ENCODE results near the gene TMEM107.
"Not testable (repeated sequence)": the region's sequence is repeated elsewhere in the genome, so short reads cannot be mapped to it uniquely, and the experiment has no call there.

The TMEM107 gene

DNA sequence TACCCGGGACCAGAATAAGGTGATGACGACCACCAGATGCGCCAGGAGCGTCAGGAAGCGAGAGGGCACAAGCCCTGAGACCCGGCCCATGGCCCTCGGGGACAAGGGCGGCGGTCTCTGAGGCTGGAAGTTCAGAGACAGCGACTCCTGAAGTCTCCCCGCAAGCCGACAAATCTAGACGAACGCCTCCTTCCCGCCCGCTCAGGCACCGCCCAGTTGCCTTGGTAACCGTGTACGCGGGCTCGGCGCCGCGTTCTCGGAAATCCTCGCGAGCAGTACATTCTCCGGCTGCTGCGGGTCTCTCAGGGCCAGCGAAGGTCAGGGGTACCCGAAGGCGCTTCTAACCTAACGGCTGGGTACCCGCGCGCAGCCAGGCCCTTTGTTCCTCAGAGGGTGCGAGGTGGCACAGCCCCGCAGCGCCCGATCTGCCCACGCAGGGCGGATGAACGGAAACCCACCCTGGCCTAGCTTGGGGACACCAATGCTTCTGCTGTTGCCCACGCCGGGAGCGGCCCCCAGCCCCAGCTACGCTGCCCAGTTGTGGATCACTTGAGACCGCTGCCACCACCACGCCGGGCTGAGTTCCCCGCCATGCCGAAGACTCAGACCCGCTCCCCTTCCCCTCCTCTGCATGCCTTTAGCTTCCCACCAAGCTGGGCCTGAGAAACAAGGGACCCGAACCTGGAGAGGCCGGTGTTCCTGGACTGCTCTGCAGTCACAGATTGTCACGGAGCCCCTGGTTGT is at the start of gene TMEM107:
Gene TMEM107, minus strand, starts transcription at position 184 of the 744 bp plus-strand sequence. Its CDS starts 94 bp downstream, at position 90.
- DNase-seq: peak; percentile 90

DNA sequence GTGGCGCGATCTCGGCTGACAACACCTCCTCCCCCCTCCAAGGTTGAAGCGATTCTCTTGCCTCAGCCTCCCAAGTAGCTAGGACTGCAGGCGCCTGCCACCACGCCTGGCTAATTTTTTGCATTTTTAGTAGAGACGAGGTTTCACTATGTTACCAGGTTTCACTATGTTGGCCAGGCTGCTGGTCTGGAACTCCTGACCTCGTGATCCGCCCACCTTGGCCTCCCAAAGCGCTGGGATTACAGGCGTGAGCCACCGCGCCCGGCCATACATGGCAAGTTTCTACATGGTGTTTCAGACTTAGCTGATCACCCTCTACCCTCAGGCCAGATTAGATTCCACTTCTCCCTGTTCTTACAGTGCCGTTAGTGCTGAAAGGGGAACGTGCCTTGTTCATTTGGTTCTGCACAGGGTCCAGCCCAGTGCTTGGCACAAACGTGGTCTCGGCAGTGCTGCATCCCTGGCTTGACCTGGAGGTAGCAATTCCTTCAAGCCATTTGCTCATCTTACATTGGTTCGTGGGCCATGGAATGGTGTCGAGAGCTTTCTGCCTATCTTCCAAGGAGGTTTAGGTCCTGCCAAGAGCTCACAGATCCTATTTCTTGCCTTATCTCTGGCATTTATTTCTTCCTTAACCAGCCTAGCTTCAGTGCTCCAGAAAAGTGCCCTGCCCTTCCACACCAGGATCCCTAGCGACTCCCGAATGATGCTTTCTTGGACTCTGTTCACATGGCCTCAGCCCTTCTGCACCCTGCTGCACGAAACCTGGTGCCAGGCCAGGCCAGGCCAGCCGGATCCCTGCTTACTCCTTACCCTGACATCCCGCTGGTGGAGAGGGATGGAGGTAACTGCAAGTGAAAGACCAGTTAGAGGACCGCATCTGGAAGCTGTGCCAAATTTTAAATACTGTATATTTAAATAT is 49.0 kb upstream of the TMEM107 start:
- DNase-seq: no peak

DNA sequence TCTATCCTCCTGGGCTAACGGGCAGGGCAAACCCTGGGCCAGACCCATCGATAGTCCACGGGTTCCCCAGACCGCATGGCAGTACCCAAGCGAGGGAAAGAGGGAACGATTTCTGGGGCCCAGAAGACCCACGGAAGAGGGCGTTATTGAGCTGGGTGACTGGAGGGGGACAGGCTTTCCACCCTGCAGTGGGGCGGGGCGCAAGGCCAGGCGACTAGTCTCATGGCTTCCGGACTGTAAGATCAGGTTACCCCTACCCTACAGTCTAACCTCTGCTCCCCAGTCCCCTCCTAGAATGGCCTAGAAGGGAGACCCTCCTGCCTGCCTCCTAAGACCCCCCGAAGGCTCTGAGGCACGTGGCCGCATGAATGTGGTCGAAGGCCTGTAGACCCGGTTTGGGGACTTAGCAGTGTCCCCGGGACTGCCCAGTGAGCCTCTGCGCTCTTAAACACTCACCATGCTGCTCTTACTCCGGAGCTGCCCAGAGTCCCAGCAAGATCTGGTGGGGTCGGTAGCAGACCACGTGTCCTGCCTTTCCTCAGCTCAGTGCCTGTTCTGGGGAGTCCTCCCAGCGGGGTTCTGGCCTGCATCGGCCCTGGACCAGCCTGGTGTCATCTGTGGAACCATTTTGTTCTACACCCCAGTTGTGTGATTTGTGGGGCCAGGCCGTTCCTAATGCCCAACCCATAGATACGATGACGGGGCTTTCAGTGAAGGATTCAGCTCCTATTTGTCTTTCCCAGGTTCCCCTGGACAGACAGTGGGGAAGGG is 47.4 kb upstream of the TMEM107 start:
- DNase-seq: peak; percentile 63

DNA sequence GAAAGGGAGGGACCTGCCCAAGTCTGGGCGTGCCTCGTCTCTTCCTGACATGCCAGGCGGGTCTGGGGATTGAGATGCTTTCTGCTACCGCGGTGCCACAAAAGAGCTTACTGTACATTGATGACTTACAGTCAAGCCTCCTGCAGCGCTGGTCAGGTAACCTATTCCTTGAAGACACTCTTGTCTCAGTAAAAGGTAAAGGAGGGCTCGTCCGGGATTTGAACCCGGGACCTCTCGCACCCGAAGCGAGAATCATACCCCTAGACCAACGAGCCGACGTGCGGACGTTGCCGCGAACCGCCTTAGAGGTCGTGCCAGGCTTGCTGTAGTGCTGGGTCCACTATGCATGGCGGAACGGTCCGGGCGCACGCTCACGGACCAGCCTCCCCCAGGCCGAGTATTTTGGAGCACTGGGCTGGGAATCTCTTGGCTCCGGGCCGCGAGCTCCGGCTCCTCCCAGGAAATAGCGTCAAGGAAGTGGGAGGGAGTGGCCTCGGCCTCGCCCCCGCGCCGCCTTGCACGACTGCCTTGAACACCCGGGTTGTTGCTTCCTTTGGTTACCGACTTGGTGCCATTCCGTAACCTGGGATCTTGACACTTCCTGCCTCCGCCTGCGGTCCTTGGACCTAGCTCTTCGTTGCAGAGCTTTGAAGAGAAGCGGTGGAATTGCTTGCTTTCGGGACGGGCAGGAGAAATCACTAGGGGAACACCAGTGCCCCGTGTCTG is 46.6 kb upstream of the TMEM107 start:
- peak; percentile 92 for DNase-seq

DNA sequence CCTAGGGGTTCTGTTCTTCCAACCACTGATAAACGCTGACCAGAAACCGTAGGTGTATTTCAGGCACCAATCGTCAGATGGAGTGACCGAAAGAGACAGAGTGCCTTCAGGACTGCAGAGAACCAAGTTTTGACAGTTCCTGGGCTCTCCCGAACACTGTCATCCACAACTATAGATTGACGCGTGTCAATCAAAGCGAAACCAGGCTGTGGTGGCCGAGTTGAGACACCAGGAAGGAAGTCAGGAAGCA is 46.1 kb upstream of the TMEM107 start:
- no peak for DNase-seq

DNA sequence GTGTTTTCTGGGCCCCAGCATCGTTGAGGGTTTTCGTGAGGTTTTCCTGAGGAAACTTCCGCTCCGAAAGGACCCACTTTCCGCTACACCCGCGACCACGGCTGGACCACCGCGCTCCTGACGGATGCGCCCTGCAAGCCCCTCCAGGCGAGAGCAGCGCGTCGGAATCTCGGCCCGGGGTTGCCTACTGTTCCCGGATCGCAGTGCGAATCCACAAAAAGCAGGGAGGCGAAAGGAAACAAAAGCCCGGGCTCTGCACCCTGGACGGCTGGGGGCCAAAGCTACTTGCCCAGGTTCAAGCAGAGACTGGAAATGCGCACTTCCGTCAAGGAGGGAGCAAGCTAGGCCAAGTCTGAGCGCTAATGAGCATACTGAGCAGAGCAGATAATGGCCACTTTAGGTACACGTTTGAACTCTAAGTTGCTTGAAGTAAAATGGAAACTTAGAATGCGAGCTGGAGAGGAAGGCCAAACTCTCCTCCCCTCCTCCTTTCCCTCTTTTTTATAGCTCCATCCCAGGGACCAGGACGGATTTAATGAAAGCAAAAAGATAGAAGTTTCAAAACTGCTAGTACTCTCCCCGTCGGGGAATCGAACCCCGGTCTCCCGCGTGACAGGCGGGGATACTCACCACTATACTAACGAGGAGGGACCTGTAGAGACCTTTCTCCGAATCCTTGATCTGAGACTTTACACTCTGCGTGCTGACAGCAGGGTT is 45.6 kb upstream of the TMEM107 start:
- DNase-seq: peak; percentile 96

DNA sequence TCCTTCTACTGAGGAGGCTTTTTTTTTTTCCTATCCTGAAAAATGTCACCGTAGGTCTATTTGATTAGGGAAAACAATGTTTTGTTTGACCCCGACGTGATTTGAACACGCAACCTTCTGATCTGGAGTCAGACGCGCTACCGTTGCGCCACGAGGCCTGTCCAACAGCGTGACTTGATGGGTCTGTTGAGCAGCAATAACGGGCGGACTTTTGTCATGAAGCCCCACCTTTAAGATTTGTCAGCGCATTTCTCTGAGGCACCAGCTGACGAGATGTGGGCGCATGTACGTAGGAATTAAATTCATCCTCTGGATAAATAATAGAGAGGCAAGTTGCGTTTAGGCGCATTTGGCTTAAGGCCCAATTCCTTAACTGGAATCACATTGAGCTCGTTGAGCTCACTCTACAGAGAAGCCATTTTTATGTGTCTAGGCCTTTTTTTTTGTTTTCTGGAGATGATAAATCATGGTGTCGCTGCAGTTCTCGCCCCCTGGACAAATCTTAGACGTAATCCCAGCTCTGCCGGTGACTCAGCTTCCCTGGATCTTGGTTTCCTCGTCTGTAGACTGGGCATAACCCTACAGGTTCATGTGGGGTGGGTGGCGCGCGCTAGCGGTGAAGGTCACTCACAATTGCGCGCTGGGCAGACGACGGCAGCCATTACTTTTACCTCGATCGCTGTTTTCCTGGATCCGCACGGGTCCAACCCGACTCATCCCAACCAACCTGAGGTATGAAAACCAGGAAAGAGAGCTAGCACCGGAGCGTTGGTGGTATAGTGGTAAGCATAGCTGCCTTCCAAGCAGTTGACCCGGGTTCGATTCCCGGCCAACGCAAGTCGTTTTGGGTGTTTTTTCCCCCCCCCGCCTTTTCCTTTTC is 44.8 kb upstream of the TMEM107 start:
- peak; percentile 94 for DNase-seq

DNA sequence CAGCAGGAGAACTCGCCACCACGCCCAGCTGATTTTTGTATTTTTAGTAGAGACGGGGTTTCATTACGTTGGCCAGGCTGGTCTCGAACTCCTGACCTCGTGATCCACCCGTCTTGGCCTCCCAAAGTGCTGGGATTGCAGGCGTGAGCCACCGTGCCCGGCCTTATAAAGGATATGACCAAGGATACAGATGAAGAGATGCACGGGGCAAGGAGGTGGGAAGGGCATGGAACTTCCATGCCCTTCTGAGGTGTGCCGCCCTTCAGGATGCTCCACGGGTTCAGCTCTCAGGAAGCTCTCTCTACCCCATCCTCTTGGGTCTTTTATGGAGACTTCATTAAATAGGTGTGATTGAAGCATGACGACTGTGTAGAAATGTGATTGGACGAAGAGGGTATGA is 37.8 kb upstream of the TMEM107 start:
- not testable (repeated sequence) for DNase-seq

DNA sequence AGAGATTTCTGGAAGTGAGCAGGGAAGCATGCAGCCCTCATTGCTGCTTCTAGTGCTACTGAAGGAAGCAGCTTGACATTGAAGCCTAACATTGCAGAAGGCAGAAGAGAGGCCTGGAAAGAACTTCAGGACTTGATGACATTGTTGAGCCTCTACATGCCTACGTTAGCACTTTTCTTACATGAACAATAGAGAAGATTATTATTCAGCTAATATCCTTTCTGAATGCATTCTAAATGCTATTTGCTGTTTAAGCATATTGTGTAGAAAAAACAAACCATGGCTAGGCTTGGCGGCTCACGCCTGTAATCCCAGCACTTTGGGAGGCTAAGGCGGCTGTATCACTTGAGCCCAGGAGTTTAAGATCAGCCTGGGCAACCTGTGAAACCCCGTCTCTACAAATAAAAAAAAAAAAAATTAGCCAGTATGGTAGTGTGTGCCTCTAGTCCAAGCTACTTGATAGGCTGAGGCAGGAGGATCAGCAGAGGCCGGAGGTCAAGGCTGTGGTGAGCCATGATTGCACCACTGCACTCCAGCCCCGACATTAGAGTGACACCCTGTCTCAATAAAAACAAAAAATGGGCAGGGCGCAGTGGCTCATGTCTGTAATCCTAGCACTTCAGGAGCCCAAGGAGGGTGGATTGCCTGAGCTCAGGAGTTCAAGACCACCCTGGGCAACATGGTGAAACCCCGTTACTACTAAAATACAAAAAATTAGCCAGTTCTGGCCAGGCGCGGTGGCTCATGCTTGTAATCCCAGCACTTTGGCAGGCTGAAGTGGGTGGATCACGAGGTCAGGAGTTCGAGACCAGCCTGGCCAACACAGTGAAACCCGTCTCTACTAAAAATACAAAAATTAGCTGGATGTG is 36.4 kb upstream of the TMEM107 start:
- no peak for DNase-seq

DNA sequence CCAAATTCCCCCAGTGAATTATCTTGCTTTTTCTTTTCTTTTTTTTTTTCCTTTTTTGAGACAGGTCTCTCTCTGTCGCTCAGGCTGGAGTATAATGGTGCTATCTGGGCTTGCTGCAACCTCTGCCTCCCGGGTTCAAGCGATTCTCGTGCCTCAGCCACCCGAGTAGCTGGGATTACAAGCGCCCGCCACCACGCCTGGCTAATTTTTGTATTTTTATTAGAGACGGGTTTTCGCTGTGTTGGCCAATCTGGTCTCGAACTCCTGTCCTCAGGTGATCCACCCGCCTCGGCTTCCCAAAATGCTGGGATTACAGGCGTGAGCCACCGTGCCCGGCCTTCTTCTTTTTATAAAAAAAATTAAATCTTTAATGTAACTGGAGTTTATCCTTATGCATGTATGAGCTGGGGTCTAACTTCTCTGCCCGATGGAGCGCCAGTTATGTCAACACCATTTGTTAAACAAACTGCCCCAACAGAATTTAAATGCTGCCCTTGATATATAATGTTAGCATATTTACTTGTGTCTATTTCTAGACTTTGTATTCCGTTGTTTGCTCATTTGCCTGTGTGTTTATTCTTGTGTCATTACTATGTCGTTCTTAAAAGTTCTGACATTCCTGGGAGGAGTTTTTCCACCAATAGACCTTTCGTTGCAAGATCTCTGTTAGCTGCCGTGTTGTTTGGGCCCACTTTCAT is 34.7 kb upstream of the TMEM107 start:
- DNase-seq: no peak

DNA sequence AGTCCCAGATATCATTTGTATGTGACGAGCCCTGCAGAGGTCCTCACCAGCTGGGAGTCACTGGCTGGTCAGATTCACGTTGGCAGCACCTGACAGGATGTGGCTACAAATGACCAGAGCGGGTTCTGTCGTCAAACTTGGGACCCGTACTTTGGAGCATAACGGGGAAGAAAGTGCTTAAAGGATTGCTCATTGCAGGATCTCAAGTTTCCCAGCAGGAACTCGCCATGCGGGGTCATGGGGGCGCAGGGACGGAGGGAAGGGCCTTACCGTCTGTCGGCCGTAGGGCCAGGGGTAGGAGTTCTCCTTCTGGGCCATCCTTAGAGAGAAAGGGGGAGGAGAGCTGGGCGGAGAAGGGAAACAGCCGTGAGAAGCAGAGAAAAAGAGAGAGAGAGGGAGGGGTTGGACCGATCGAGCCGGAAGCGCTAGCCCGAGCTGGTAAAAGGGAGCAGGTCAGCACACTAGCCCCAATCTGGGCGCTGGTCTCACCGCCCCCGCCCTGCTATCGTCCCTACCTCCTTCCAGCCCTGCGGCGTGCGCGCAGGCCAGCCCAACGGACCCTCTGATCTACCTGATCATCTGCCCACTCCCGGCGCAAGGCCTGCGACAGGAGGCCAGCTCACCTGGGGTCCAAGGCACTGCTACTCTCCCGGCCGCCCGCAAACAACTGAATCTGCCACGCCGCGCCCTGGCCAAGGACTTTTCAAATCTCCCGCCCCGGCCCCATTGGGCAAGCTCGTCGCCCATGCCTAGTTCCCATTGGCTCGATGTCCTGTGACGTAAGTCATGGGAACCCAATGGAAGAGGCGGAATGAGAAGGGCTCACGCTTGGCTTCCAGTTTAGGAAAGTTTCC is 34.0 kb upstream of the TMEM107 start, which contains the start of gene AURKB:
Gene AURKB, minus strand, starts transcription at position 669 of the 854 bp plus-strand sequence. Its CDS starts 351 bp downstream, at position 318.
- DNase-seq: peak; percentile 96

DNA sequence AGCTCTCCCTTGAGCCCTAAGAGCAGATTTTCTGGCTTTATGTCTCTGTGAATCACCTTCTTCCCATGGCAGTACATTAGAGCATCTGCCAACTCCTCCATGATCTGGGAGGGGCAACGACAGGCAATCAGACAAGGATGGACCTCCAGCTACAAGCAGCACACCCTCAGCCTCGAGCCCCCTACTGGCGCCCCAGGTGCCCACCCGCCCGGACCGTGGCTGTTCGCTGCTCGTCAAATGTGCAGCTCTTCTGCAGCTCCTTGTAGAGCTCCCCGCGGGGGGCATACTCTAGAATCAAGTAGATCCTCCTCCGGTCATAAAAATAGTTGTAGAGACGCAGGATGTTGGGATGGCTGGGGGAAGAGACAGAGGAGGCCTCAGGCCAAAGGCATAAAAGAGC is 30.4 kb upstream of the TMEM107 start:
- no peak for DNase-seq

DNA sequence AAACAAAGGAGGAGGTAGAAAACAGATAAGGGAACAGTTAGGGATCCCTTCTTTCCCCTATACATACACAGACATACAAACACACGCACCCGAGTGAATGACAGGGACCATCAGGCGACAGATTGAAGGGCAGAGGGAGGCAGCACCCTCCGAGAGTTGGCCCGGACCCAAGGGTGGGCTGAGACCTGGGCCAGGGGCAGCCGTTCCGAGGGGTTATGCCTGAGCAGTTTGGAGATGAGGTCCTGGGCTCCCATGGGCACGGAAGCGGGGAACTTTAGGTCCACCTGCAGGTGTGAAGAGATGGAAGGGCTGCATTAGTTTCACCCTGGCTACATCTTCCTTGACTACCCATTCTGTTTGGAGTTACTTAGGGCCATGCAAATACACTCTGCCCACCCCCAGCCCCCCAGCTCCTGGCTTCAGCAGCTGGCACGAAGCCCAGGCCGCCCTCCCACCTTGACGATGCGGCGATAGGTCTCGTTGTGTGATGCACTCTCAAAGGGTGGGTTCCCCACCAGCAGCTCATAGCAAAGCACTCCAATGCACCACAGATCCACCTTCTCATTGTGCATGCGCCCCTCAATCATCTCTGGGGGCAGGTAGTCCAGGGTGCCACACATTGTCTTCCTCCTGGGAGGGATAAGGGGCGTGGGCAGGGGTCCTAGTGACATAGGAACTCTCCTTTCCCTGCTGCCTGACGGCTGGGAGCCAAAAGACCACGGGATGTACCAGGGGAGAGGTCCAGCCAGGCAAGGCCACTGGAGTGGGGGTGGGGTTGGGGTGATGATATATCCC is 28.8 kb upstream of the TMEM107 start:
- no peak for DNase-seq

DNA sequence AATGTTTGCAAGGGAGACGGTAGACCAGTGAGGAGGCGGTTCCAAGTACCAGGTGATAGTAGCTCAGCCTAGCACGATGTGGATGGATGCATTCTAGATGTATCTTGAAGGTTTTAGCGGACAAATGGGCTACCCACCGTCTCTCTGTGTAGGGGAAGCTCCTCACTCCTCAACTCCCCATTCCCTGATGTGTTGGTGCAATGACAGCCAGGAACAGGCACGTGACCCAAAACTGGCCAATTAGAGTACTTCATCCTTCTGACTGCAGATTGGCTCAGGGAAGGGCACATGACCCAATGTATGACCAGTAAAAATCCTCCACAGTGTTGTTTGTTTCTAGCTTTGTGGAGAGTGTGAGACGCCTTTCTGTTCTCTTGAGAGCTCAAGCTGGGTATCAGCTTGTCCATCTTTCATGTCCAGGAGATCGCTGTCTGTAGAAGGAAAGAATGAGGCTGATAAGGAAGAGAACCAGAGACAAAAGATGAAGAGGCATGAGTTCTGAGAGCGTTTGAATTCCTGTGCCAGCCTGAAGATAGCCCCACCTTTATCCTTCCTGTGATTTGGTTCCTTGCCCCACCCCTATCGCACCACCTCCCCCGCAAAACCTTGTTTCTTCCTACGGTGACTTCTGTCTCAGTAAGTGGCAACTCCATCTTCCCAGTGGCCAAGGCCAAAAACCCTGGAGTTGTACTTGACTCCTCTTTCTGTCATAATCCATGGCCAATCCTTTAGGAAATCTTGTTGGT is 16.1 kb upstream of the TMEM107 start:
- peak; percentile 86 for DNase-seq

DNA sequence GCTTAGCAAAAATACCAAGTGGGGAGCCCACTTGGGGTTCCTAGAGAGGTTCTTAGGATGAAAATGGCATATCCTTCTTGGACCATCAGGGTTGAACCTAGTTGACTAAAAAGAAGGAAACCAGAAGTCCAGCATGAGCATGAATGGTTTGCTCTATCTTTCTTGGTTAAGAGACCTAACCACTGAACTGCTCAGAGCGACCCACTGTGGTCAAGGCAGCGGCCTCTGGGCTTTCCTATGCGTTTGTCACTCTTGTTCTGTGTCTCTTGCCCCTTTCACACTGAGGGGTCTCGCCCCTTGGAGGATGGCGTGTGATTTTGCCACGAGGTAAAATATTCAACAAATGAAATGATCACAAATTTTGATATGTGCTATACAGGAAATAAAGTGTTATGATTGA is 14.3 kb upstream of the TMEM107 start:
- DNase-seq: no peak

DNA sequence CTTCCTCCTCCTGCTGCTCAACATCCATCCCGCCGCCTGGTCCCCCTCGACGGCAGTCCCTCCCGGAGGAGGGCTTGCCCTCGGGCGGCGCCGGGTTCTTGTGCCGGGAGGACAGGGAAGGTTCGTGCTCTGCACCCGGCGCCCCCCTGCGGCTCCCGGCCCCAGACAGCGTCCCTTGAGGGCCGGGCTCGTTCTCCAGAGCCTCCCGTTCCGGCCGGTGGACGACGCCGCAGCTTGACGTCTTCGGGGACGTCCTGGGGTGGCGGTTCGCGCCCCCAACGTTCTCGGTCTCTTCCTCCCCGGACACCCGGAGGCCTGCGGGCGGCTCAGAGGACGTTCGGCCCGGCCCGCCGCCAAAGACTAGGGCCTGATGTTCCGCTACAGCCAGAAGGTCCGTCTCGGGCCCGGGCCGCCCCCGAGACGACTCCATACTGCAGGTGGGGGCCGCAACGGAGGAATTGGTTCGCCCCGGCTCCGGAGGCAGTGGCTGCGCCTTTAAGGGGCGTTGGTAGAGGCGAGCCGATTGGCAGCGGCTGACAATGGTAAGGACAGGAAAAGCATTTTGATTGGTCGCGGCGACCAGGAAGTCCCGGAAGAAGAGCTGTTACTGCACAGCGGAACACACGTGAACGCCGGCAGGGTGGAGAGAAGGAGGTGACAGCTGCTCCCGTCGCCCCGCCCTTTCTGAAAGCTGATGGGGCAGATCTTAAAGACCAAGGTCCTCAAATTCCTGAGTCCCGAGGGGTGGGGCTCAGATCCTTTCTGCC is 13.7 kb upstream of the TMEM107 start, which contains the start of gene BORCS6:
Gene BORCS6, minus strand, starts transcription at position 470 of the 767 bp plus-strand sequence. Its CDS starts 40 bp downstream, at position 430.
- peak; percentile 98 for DNase-seq
